Lung (tissue), 12 donors: ENCODE data around the gene OR8J1. TPM values are rescaled to one million over a fixed set of nuclear protein-coding genes. Genes with fewer than 3 reads are reported as not detected.

Experiments
- ATAC-seq: fragments of 200-7000 bp; cut with Tn5 transposase; one replicate; pipeline ENCODE4 v1.9.1; 2020; ENCODE audit warnings: moderate number of reproducible peaks; ENCODE audit not compliant: insufficient read depth, low FRiP score
- DNase-seq, 3 donors: peaks; one replicate each; pipeline ENCODE4 v3.0.0-alpha.2; 2013 to 2017
- H3K27ac ChIP-seq, 2 donors: one replicate each; pipeline ENCODE4 v1.5.1; 2013; ENCODE audit warnings: mild to moderate bottlenecking in 2 of 2, moderate library complexity in 2 of 2, control low read depth in 1 of 2, inconsistent platforms in 1 of 2, low read depth in 1 of 2, low read length in 1 of 2
- H3K27me3 ChIP-seq, 3 donors: one replicate each; pipeline ENCODE4 v1.5.1; 2013; ENCODE audit warnings: low read length in 2 of 3; ENCODE audit not compliant: control insufficient read depth in 3 of 3, insufficient read depth in 3 of 3
- H3K36me3 ChIP-seq, 4 donors: one replicate each; pipeline ENCODE4 v1.5.1; 2013; ENCODE audit warnings: low read length in 4 of 4, mild to moderate bottlenecking in 1 of 4, moderate library complexity in 1 of 4; ENCODE audit not compliant: control insufficient read depth in 4 of 4, insufficient read depth in 4 of 4
- H3K4me1 ChIP-seq, 5 donors: one replicate each; pipeline ENCODE4 v1.5.1; 2013; ENCODE audit warnings: low read length in 5 of 5, mild to moderate bottlenecking in 2 of 5, moderate library complexity in 1 of 5; ENCODE audit not compliant: control insufficient read depth in 5 of 5, insufficient read depth in 5 of 5
- H3K4me3 ChIP-seq: one replicate; pipeline ENCODE4 v1.5.1; 2013; ENCODE audit warnings: mild to moderate bottlenecking, control low read depth, moderate library complexity
- H3K9ac ChIP-seq, 2 donors: one replicate each; pipeline ENCODE4 v1.5.1; 2013; ENCODE audit warnings: low read length in 2 of 2, control low read depth in 1 of 2; ENCODE audit not compliant: insufficient read depth in 1 of 2
- H3K9me3 ChIP-seq, 4 donors: one replicate each; pipeline ENCODE4 v1.5.1; 2013; ENCODE audit warnings: low read length in 3 of 4, mild to moderate bottlenecking in 1 of 4, moderate library complexity in 1 of 4; ENCODE audit not compliant: control insufficient read depth in 4 of 4, insufficient read depth in 3 of 4
- CTCF ChIP-seq: IDR thresholded peaks from 2 replicates; pipeline ENCODE4 v1.5.1; 2012; ENCODE audit warnings: mild to moderate bottlenecking; ENCODE audit errors: control extremely low read depth, extremely low read depth
- WGBS, 2 donors: extraction: QIAGEN DNeasy Blood & Tissue Kit; methylation state at CpG; one replicate each; pipeline ENCODE4 v1.1.7; 2013; 5-methylcytosine and 5-hydroxymethylcytosine counted together
- polyA plus RNA-seq, 2 donors: library from polyadenylated mRNA; stranded (reverse); fragments of 200-250 nt; gene quantifications; one replicate each; pipeline ENCODE4 v1.2.1, GENCODE V29; 2013
- total RNA-seq, 2 donors: library from RNA; depleted of rRNA in 1 of 2; stranded (reverse); fragments of >200 nt in 1 of 2; gene quantifications; one replicate each; pipeline ENCODE4 v1.2.1, GENCODE V29; 2014 to 2021
- donor health status: control.
- donor health status: control.
- donor health status: Bipolar disorder and iron deficiency.
- donor health status: healthy.
- donor health status: DM: yes; HTN: yes; CAD: no.

The OR8J1 gene
- total and polyA plus RNA-seq, 4 donors, result not detected

DNA sequence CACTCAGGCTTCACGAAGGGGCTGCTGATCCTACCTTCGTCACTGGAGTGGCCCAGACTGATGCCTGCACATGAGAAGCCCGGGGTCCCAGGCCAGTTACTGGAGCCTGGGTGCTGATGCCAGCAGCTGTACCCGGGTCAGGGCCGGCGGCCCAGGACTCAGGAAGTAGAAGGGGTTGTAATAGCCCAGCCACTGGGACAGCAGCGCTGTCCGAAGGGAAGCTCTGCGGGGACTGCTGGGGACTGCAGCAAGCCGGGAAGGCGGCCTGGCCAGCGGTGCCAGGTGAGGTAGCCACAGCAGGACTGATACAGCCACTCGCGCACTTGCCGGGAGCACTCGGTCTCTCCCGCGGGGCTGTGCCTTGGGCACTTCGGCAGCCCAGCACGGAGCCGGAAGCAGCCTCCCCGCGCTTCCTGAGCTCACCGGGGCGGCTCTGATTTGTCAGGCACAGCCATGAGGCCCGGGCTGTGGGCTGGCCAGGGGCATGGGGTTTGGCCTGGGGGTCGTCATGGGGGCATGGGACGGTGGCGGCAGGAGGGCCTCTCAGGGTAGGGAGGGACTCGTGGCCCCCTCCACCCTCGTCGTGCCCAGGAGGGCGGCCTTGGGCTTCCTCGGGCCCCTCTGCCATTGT, 22.1 kb upstream of the OR8J1 start:
- no peaks in the 10 kb centered on the region for H3K4me1 ChIP-seq
- peaks cover 0 to 6% (median 0%) of the 10 kb centered on the region in 4 donors for H3K9me3 ChIP-seq
- no peak overlapping the region for H3K4me3 ChIP-seq
- no peak overlapping the region for H3K9ac ChIP-seq
- no peaks in the 10 kb centered on the region for H3K36me3 ChIP-seq
- no peaks in the 10 kb centered on the region for H3K27me3 ChIP-seq
- no peak overlapping the region for H3K27ac ChIP-seq
- DNase-seq (no peak), ATAC-seq (no peak)
- no peak for TF ChIP-seq CTCF
- 89 to 94% methylated on average over 30 to 34 of the region's 34 CpGs for WGBS, 2 donors

DNA sequence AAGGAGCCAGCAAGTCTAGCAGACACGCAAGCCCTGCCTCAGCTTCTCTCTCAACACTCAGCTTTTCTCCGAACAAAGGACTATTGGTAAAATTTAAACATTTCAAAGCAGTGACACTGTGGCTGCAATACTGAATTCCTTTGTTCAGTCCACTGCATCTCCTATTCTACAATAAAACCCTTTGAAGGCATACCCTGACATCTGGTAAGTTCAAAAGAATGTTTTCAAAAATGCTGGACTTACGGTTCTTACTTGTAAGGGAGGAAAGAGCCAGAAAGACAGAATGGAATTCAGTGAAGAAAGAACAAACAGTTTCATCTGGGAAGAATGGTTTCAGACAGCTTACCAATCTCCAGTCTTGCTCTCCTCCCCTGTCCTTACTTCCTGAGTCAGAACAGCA, 20.9 kb upstream of the OR8J1 start:
- WGBS, 2 donors, result 62 to 65% methylated on average over 3 of the region's 3 CpGs
- no peaks in the 10 kb centered on the region for H3K4me1 ChIP-seq
- H3K27ac ChIP-seq, result no peak overlapping the region

GRCh38 chr11:56340289-56340688, 13.8 kb upstream of the OR8J1 start:
- Histone ChIP-seq H3K27me3 (no peaks in the 10 kb centered on the region), H3K4me1 (no peaks in the 10 kb centered on the region), H3K36me3 (no peaks in the 10 kb centered on the region), H3K9ac (no peak overlapping the region), H3K4me3 (no peak overlapping the region), H3K27ac (no peak overlapping the region), H3K9me3 (peaks cover 0 to 5% (median 3%) of the 10 kb centered on the region in 4 donors)
- DNase-seq (no peak), ATAC-seq (no peak)
- no peak for TF ChIP-seq CTCF

More for the DNA sequence above, 20.9 kb upstream of the OR8J1 start:
- ATAC-seq (no peak), DNase-seq (no peak)
- Histone ChIP-seq H3K9me3 (peaks cover 0 to 5% (median 2%) of the 10 kb centered on the region in 4 donors), H3K36me3 (no peaks in the 10 kb centered on the region), H3K9ac (no peak overlapping the region), H3K4me3 (no peak overlapping the region), H3K27me3 (no peaks in the 10 kb centered on the region)
- no peak for TF ChIP-seq CTCF

DNA sequence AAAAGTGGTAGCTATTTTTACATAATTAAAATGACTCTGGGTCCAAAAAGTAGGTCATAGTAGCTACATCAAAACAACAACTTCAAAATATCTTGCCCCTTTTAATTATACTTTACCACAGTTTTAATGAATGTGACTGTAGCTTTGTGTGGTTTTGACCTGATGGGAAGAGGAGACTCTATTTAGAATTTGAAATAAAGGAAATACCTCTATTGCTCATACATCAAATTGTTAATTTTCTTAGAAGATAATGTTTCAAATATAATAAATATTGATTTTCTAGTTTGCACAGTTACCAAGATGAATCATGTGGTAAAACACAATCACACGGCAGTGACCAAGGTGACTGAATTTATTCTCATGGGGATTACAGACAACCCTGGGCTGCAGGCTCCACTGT, 8.4 kb upstream of the OR8J1 start, which contains the start of gene OR8K1:
OR8K1 (plus strand) TSS at position 301 of the 400 bp plus-strand sequence; CDS start at position 301, 0 bp downstream.
- DNase-seq (no peak), ATAC-seq (no peak)
- Histone ChIP-seq H3K4me1 (no peaks in the 10 kb centered on the region), H3K4me3 (no peak within 1 kb of the TSS), H3K36me3 (no peaks in the 10 kb centered on the region), H3K9me3 (no peaks in the 10 kb centered on the region), H3K27me3 (no peaks in the 10 kb centered on the region), H3K9ac (no peak within 1 kb of the TSS), H3K27ac (no peak within 1 kb of the TSS)
- WGBS, 2 donors, result 90 to 100% methylated on average over 1 of the region's 1 CpG
- TF ChIP-seq CTCF, result no peak
